ENCODE measurements around the gene ESYT1. TPM values are rescaled to one million over a fixed set of nuclear protein-coding genes. Genes with fewer than 3 reads are reported as not detected.

Gene ESYT1
- total and polyA plus RNA-seq, 2 donors (not counting 3 experiments of a cell fraction or from before 2014, with no cell fraction given), result 161 to 234 TPM

DNA sequence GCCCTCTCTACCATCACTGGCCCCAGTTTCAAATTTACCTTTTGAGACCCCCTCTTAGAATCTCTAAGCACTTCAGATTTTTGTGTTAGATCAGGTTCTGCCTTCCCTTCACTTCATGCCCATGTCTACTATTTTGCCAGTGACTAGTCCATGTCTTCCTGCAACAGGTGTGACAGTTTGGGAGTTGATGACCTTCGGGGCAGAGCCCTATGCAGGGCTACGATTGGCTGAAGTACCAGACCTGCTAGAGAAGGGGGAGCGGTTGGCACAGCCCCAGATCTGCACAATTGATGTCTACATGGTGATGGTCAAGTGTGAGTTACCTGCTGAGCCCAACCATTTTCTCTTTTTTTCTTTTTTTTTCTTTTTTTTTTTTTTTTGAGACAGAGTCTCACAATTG lies 29.5 kb upstream of the ESYT1 start:
- Histone ChIP-seq H4K20me1 (replicated peaks; ENCODE audit: control insufficient read depth, extremely low read depth, insufficient read depth, low read length) (no peaks in the 10 kb centered on the region), H2AFZ (ENCODE audit: low read depth, low read length) (no peak overlapping the region), H3K4me2 (ENCODE audit: insufficient read depth, low read length) (no peak overlapping the region), H3K79me2 (ENCODE audit: control insufficient read depth, insufficient read depth, low read length) (no peaks in the 10 kb centered on the region), H3K9me3 (replicated peaks; ENCODE audit: control insufficient read depth, insufficient read depth, low read length) (no peaks in the 10 kb centered on the region), H3K9me1 (replicated peaks; ENCODE audit: control insufficient read depth, extremely low read depth, insufficient read depth, low read length) (no peaks in the 10 kb centered on the region), H3K27ac (ENCODE audit: insufficient read depth, low read depth, low read length) (no peak overlapping the region), H3K27me3 (ENCODE audit: control insufficient read depth in 2 of 2, insufficient read depth in 2 of 2, low read length in 2 of 2) (peaks cover 15 to 19% of the 10 kb centered on the region in 2 experiments), H3K36me3 (ENCODE audit: control insufficient read depth in 2 of 2, extremely low read depth in 1 of 2, insufficient read depth in 2 of 2, low read length in 2 of 2) (no peaks in the 10 kb centered on the region), H3K4me3 (replicated peaks in 1 of 3; ENCODE audit: insufficient read depth in 1 of 3, low read depth in 1 of 3, low read length in 3 of 3) (no peak overlapping the region), H3K4me1 (ENCODE audit: control insufficient read depth, extremely low read depth, insufficient read depth, low read length) (peaks cover 28% of the 10 kb centered on the region), H3K9ac (replicated peaks; ENCODE audit: extremely low read depth, insufficient read depth, low read length) (no peak overlapping the region)
- BruUV-seq (replicated peaks), result no TSS peak
- no peak for TF ChIP-seq GATA2 (IDR thresholded peaks at IDR 0.05; ENCODE audit: insufficient read depth, insufficient read length, low read depth, low read length)
- TF ChIP-seq POLR2A (IDR thresholded peaks at IDR 0.05; ENCODE audit: low read depth, low read length), result no peak
- no peak for TF ChIP-seq FOS (IDR thresholded peaks at IDR 0.05; ENCODE audit: borderline replicate concordance, insufficient read depth, low read length)
- no peak for TF ChIP-seq JUN (IDR thresholded peaks at IDR 0.05; ENCODE audit: borderline replicate concordance, insufficient read depth, insufficient read length, low read depth)
- no peak for TF ChIP-seq MYC (IDR thresholded peaks at IDR 0.05; ENCODE audit: low read depth, low read length)
- no peak for TF ChIP-seq POLR2AphosphoS5 (IDR thresholded peaks at IDR 0.05; ENCODE audit: insufficient read depth, low read depth, low read length)
- TF ChIP-seq, protein P1, sequence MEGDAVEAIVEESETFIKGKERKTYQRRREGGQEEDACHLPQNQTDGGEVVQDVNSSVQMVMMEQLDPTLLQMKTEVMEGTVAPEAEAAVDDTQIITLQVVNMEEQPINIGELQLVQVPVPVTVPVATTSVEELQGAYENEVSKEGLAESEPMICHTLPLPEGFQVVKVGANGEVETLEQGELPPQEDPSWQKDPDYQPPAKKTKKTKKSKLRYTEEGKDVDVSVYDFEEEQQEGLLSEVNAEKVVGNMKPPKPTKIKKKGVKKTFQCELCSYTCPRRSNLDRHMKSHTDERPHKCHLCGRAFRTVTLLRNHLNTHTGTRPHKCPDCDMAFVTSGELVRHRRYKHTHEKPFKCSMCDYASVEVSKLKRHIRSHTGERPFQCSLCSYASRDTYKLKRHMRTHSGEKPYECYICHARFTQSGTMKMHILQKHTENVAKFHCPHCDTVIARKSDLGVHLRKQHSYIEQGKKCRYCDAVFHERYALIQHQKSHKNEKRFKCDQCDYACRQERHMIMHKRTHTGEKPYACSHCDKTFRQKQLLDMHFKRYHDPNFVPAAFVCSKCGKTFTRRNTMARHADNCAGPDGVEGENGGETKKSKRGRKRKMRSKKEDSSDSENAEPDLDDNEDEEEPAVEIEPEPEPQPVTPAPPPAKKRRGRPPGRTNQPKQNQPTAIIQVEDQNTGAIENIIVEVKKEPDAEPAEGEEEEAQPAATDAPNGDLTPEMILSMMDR (IDR thresholded peaks at IDR 0.05; ENCODE audit: extremely low read depth in 1 of 2, insufficient read depth in 1 of 2, low read depth in 1 of 2, low read length in 2 of 2), result no peak
- TF ChIP-seq, protein P2, sequence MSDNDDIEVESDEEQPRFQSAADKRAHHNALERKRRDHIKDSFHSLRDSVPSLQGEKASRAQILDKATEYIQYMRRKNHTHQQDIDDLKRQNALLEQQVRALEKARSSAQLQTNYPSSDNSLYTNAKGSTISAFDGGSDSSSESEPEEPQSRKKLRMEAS (IDR thresholded peaks at IDR 0.05; ENCODE audit: insufficient read depth, insufficient read length), result no peak
- TF ChIP-seq EZH2 (IDR thresholded peaks at IDR 0.05; ENCODE audit: borderline replicate concordance, low read depth, low read length, severe bottlenecking), result no peak
- intact Hi-C loops (cut with micrococcal nuclease), result no loop called here
- dilution Hi-C loops (cut with MboI; ENCODE audit: extremely low pct_ligation_motif_present, low sequenced_read_pairs), result no loop called here
- CTCF ChIA-PET, result no interaction called here
- no peak for FAIRE-seq
- POLR2A ChIA-PET, result interaction anchor here (0.7 kb wide), 1 partner anchor 17 kb away, joined by 6 read pairs; no protein-coding TSS in a partner anchor
- DNase-seq (ENCODE audit: low read depth, low spot score), result no peak
